GM13977 (cell line): ENCODE data around the gene NF2.

Source experiments
- DNase-seq: peaks from one replicate; pipeline ENCODE4 v3.0.0; 2012; ENCODE audit warnings: low spot score
- CTCF ChIP-seq: IDR thresholded peaks from 2 replicates; pipeline ENCODE4 v1.5.1; 2012; ENCODE audit warnings: mild to moderate bottlenecking, control low read depth; ENCODE audit not compliant: insufficient read depth; ENCODE audit errors: extremely low read depth, missing control alignments
- in situ Hi-C: fragments of 300-500 bp; cut with MboI; formaldehyde crosslinking; loops from one replicate; pipeline ENCODE4 v1.12.0; 2022; ENCODE audit warnings: low sequenced_read_pairs, low pct_unique_long_range_greater_than_20kb, mixed read lengths, inconsistent platforms; ENCODE audit not compliant: unreplicated experiment

NF2 gene

GRCh38 chr22:29723766-29724165 lies 120.3 kb downstream of the NF2 start:
- in situ Hi-C loops = no loop called here
- DNase-seq = no peak
- no peak for TF ChIP-seq CTCF

GRCh38 chr22:29724843-29725242 lies 121.4 kb downstream of the NF2 start:
- no peak for DNase-seq
- in situ Hi-C loops = no loop called here
- no peak for TF ChIP-seq CTCF

GRCh38 chr22:29726106-29726505 lies 122.7 kb downstream of the NF2 start:
- in situ Hi-C loops = no loop called here
- no peak for DNase-seq
- TF ChIP-seq CTCF = no peak

- in situ Hi-C loops = no loop called here
- no peak for TF ChIP-seq CTCF
- DNase-seq = no peak
These were observed 123.2 kb downstream of the NF2 start for GRCh38 chr22:29726512-29727130.

GRCh38 chr22:29727131-29727523 lies 123.7 kb downstream of the NF2 start:
- in situ Hi-C loops = no loop called here
- peak; percentile 61 for TF ChIP-seq CTCF
- peak; percentile 77 for DNase-seq

GRCh38 chr22:29729161-29729560 lies 125.7 kb downstream of the NF2 start:
- in situ Hi-C loops = no loop called here
- TF ChIP-seq CTCF = no peak

More at GRCh38 chr22:29729161-29729560, 125.7 kb downstream of the NF2 start:
- no peak for DNase-seq
